LNCaP clone FGC (cell line): ENCODE measurements around the gene MSANTD2.
A peak's percentile ranks its signal among the peaks of the same experiment; 100 is the strongest.

Source experiments
- DNase-seq: peaks from one replicate; pipeline ENCODE4 v3.0.0-alpha.2; 2011; ENCODE audit warnings: low read depth
- H3K4me3 ChIP-seq: 2 replicates; pipeline ENCODE4 v1.5.1; 2011; ENCODE audit warnings: mild to moderate bottlenecking, low read depth, low read length, control low read depth
- TF ChIP-seq, protein P1 (sequence below): IDR thresholded peaks from 2 replicates; pipeline ENCODE4 v1.5.1; 2012; ENCODE audit warnings: mild to moderate bottlenecking; ENCODE audit not compliant: control insufficient read depth, insufficient read depth; ENCODE audit errors: extremely low read depth

The MSANTD2 gene

DNA sequence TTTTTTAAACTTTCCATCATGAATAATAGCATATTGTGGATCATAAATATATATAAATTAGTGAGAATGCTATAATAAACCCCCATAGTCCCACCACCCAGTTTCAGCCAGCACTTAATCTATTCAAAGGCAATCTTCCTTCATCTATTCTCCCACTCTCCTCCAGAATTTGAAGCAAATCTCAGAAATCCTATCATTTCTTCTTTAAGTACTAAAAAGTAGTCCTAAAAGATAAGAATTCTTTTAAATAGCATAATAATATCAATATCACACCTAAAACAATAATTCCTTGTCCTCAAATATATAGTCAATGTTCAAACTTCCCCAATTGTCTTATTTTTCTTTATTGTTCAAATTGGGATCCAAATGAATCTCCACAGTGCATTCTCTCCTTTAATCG is 40.5 kb upstream of the MSANTD2 start:
- no peak for DNase-seq
- TF ChIP-seq, protein P1, sequence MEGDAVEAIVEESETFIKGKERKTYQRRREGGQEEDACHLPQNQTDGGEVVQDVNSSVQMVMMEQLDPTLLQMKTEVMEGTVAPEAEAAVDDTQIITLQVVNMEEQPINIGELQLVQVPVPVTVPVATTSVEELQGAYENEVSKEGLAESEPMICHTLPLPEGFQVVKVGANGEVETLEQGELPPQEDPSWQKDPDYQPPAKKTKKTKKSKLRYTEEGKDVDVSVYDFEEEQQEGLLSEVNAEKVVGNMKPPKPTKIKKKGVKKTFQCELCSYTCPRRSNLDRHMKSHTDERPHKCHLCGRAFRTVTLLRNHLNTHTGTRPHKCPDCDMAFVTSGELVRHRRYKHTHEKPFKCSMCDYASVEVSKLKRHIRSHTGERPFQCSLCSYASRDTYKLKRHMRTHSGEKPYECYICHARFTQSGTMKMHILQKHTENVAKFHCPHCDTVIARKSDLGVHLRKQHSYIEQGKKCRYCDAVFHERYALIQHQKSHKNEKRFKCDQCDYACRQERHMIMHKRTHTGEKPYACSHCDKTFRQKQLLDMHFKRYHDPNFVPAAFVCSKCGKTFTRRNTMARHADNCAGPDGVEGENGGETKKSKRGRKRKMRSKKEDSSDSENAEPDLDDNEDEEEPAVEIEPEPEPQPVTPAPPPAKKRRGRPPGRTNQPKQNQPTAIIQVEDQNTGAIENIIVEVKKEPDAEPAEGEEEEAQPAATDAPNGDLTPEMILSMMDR, result no peak
- no peak overlapping the region for H3K4me3 ChIP-seq

DNA sequence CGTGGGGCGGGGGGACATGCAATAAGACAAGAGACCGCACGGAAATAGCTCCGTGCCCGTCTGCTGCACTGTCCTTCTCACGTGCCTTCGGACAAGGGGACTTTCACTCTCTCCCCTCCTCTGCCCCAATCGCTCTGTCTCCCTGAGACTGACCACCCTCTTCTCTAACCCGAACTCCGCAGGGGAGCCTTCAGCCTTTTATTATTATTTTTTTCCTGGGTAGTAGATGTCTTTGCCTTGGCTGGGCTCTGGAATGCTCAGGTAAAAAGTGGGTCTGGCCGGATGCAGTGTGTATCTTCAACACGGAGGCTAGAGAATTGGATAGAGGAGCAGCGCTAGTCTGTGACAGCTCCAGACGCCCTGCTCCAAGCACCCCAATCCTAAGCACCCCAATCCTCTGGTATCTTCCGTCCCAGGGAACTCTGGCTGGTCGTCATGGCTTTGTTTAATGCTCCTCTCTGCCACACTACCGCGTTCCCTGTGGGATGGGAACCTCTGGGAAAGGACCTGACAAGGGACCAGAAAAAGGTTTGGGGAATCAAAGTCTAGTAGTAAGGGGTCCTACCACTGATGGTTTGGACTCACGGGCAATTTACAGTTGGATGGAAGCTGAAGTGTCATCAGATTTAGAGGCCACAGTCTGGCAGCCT is 39.9 kb upstream of the MSANTD2 start:
- no peak for DNase-seq
- TF ChIP-seq, protein P1, result no peak
- H3K4me3 ChIP-seq, result no peak overlapping the region

DNA sequence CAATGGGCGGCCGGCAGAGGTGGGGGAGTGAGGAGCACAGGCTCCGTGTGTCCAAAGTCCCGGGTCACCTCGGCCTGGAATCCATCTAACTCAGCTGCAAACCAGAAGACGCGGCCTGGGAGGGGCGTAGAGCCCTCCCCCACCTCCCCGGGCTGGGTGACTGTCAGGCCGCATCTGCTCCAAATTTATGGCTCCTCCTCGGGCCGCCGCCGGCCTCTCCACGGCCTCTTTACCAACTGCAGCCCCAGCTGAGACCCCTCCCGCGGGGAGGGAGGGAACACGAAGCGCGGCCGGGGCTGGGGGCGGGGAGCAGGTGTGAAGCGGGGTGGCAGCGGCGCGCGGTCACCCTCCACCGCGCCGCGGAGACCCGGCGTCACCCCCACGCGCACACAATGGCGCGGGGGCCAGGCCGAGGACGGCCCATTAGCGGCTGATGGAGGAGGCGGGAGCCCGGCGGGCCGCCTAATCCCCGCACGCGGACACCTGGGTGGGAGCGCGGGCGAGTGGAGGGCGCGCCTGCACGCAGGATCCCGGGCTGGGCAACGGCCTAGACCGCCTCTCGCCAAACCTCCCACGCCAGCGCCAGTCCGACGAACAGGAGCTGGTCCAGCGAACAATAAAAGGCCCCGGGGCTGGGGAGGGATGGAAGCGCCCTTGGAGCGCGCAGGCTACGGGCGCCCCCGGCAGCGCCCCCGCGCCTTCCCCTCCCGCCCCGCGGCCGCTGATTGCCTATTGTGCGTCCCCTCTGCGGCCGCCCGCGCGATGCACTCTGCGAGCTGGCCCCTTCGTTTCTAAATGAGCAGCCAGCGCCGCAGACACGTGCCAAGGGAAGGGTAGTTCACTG is 39.1 kb upstream of the MSANTD2 start:
- TF ChIP-seq, protein P1, result no peak
- no peak overlapping the region for H3K4me3 ChIP-seq
- no peak for DNase-seq

DNA sequence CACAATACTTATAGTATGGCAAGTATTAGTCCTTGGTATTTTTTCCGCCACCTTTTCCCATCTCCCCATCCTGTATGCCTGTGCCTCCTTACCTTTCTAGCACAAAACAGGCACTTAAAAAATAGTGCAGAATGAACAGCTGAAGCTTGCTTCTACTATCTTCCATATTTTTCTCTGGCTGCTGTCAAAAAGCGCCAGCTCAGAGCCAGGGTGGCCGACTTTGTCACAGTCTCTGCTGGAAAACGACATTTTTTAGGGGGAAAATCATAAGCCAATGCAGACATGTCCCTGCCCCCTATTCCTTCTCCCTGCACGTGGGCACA is 38.6 kb upstream of the MSANTD2 start:
- DNase-seq, result no peak
- H3K4me3 ChIP-seq, result no peak overlapping the region
- TF ChIP-seq, protein P1, result no peak

DNA sequence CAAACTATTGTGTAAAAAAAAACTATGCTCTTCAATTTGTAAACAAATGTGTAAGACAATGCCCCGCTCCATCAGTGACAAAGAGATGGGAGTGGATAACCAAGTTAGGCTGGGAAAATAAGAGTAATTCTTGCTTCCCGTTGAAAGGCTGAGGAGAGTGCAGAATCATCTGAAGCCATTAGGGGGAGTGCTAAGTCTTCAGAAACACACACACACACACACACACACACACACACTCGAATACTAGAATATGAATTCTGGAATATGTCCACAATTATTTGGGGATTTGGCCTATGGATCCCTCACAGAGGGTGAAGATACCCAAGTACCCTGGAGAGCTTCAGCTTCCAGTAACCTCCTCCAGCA is 37.3 kb upstream of the MSANTD2 start:
- DNase-seq, result peak; percentile 61
- TF ChIP-seq, protein P1, result peak; percentile 71
- no peak overlapping the region for H3K4me3 ChIP-seq

DNA sequence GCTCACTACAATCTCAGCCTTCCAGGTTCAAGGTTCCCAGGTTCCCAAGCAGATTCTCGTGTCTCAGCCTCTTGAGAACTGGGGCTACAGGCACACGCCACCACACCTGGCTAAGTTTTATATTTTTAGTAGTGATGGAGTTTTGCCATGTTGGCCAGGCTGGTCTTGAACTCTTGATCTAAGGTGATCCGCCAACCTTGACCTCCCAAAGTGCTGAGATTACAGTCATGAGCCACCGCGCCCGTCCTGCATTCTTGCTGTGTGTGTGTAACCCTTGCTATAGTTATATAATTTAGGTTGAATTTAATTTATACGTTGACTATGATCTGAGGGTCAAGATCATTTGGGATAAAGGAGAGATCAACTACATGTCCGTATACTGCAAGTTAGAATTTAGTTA is 35.7 kb upstream of the MSANTD2 start:
- TF ChIP-seq, protein P1, result no peak
- DNase-seq, result no peak
- H3K4me3 ChIP-seq, result no peak overlapping the region
